ENCODE measurements around the gene MAP3K1. TPM values are rescaled to one million over a fixed set of nuclear protein-coding genes. Genes with fewer than 3 reads are reported as not detected.

The MAP3K1 gene
- total and polyA plus RNA-seq, 9 of the 15 experiments (the other 6 are each of a cell fraction or from before 2014, with no cell fraction given), result 3.9 to 13.9 (median 7.5) TPM

GRCh38 chr5:56909294-56910209, 94.2 kb downstream of the MAP3K1 start, which contains the start of gene SETD9 (continued):
- TF ChIP-seq ATF6 (CRISPR knock-in tag; IDR thresholded peaks at IDR 0.05) (no peak), SIN3B (IDR thresholded peaks at IDR 0.05; ENCODE audit: low read depth) (no peak), MEIS2 (IDR thresholded peaks at IDR 0.05; ENCODE audit: partially characterized antibody) (no peak), GABPB1 (CRISPR knock-in tag; IDR thresholded peaks at IDR 0.05) (peak; percentile 70; the same call in 1 of the 2 replicates), VEZF1 (CRISPR knock-in tag; IDR thresholded peaks at IDR 0.05) (peak; percentile 66), TEAD4 (IDR thresholded peaks at IDR 0.05; ENCODE audit: low read length) (peak; percentile 30; the same call in 1 of the 2 replicates), TEAD4 (CRISPR knock-in tag; IDR thresholded peaks at IDR 0.05; ENCODE audit: borderline replicate concordance) (no peak), ZNF175 (CRISPR knock-in tag; IDR thresholded peaks at IDR 0.05; ENCODE audit: low read depth) (no peak; the same call in 1 of the 2 replicates), PCBP1 (IDR thresholded peaks at IDR 0.05; ENCODE audit: low read depth, low read length, poor library complexity, severe bottlenecking) (peak; percentile 43), IRF9 (tag; IDR thresholded peaks at IDR 0.05) (no peak), NR2C2 (CRISPR knock-in tag; IDR thresholded peaks at IDR 0.05) (no peak), NR2C2 (tag; IDR thresholded peaks at IDR 0.05) (peak; percentile 80), ZBTB7A (IDR thresholded peaks at IDR 0.05; ENCODE audit: borderline replicate concordance, control insufficient read depth, low read depth, low read length) (0 out of 2 replicates have a peak, but pooled peaks have one; percentile 21), RFX7 (CRISPR knock-in tag; IDR thresholded peaks at IDR 0.05) (no peak), HMBOX1 (IDR thresholded peaks at IDR 0.05) (no peak), NR3C1 (CRISPR knock-in tag; IDR thresholded peaks at IDR 0.05) (no peak; the same call in 1 of the 2 replicates), SIRT6 (IDR thresholded peaks at IDR 0.05; ENCODE audit: low read depth, low read length) (no peak), ZNF134 (CRISPR knock-in tag; conservative IDR thresholded peaks at IDR 0.05) (no peak), SOX6 (IDR thresholded peaks at IDR 0.05) (peak; percentile 43; the same call in 1 of the 2 replicates), ZNF311 (CRISPR knock-in tag; IDR thresholded peaks at IDR 0.05) (no peak), SETDB1 (IDR thresholded peaks at IDR 0.05; ENCODE audit: low read length) (no peak), HDAC1 (IDR thresholded peaks at IDR 0.05) (peak in 1 of 2 experiments; percentile 62; a peak in 1 of 4 replicates), FOSL1 (tag; conservative IDR thresholded peaks at IDR 0.05) (0 out of 2 replicates have a peak, but pooled peaks have one; percentile 22)
